H1 (cell line): ENCODE data around the gene ITGA11. TPM values are rescaled to one million over a fixed set of nuclear protein-coding genes. Genes with fewer than 3 reads are reported as not detected.

Experiments
- CTCF ChIA-PET: fragments of 300-600 bp; sonication (Branson Sonifier 250); formaldehyde crosslinking; loops from one replicate; lab custom pipeline; 2021; ENCODE audit not compliant: partially characterized antibody; lab: Charles Lee
- POLR2A ChIA-PET: fragments of 300-600 bp; sonication (Branson Sonifier 250); formaldehyde crosslinking; loops from one replicate; lab custom pipeline; 2021; ENCODE audit warnings: inconsistent platforms; ENCODE audit not compliant: partially characterized antibody; lab: Charles Lee
- DNase-seq, 2 experiments: peaks; one replicate each; pipeline versions ENCODE4 v3.0.0 to v3.0.0-alpha.2; 2010 to 2022; ENCODE audit warnings: low spot score in 2 of 2, low read depth in 1 of 2, mixed read lengths in 1 of 2
- FAIRE-seq: peaks from 2 replicates; lab custom pipeline; 2011; peaks lifted over from hg19 to GRCh38; lab: Jason Lieb, UNC
- H2AFZ ChIP-seq: 2 replicates; pipeline ENCODE4 v1.8.1; 2012; ENCODE audit warnings: low read length, inconsistent platforms
- H2AK5ac ChIP-seq: 2 replicates; pipeline ENCODE4 v1.6.1; 2013; ENCODE audit warnings: low read depth, low read length
- H2BK120ac ChIP-seq: replicated peaks from 2 replicates; pipeline ENCODE3; 2013; ENCODE audit warnings: low read depth, low read length, inconsistent platforms
- H2BK12ac ChIP-seq: 2 replicates; pipeline ENCODE4 v1.6.1; 2013; ENCODE audit warnings: low read depth, low read length
- H2BK15ac ChIP-seq: 2 replicates; pipeline ENCODE4 v1.6.1; 2013; ENCODE audit warnings: low read length
- H2BK20ac ChIP-seq: 2 replicates; pipeline ENCODE4 v1.6.1; 2013; ENCODE audit warnings: low read length
- H2BK5ac ChIP-seq: 2 replicates; pipeline ENCODE4 v1.6.1; 2013; ENCODE audit warnings: low read depth, low read length
- H3K14ac ChIP-seq: 2 replicates; pipeline ENCODE4 v1.6.1; 2013; ENCODE audit warnings: inconsistent platforms; ENCODE audit not compliant: insufficient read length
- H3K18ac ChIP-seq: 2 replicates; pipeline ENCODE4 v1.6.1; 2013; ENCODE audit warnings: low read length; ENCODE audit errors: extremely low read depth
- H3K23ac ChIP-seq: 2 replicates; pipeline ENCODE4 v1.6.1; 2013; ENCODE audit warnings: inconsistent platforms; ENCODE audit not compliant: insufficient read length
- H3K23me2 ChIP-seq: 2 replicates; pipeline ENCODE4 v1.6.1; 2013; ENCODE audit warnings: low read depth, low read length
- H3K27ac ChIP-seq: 2 replicates; pipeline ENCODE4 v1.6.1; 2011; ENCODE audit warnings: low read depth, low read length, inconsistent platforms
- H3K27me3 ChIP-seq, 4 experiments: replicated peaks in 1 of 4; 1 replicate in 1 of 4; 2 replicates in 3 of 4; pipeline versions ENCODE4 v1.6.1 to v1.8.1; 2011 to 2013; ENCODE audit warnings: low read length in 3 of 4, mild to moderate bottlenecking in 3 of 4, inconsistent platforms in 2 of 4, mixed read lengths in 2 of 4, moderate library complexity in 1 of 4; ENCODE audit not compliant: control insufficient read depth in 3 of 4, insufficient read depth in 3 of 4; ENCODE audit errors: extremely low read depth in 1 of 4
- H3K36me3 ChIP-seq, 4 experiments: 2 replicates each; pipeline versions ENCODE4 v1.6.1 to v1.8.1; 2011 to 2013; ENCODE audit warnings: mild to moderate bottlenecking in 4 of 4, low read length in 3 of 4, moderate library complexity in 2 of 4, control low read depth in 1 of 4, inconsistent platforms in 1 of 4; ENCODE audit not compliant: insufficient read depth in 4 of 4, control insufficient read depth in 2 of 4
- H3K4ac ChIP-seq: replicated peaks from 2 replicates; pipeline ENCODE3; 2013; ENCODE audit warnings: low read length, low read depth, mixed read lengths, inconsistent platforms; ENCODE audit not compliant: insufficient read length
- H3K4me1 ChIP-seq, 4 experiments: replicated peaks in 1 of 4; 1 replicate in 1 of 4; 2 replicates in 3 of 4; pipeline versions ENCODE4 v1.6.1 to v1.8.1; 2011 to 2013; ENCODE audit warnings: low read length in 3 of 4, inconsistent platforms in 2 of 4, mixed read lengths in 1 of 4; ENCODE audit not compliant: insufficient read depth in 4 of 4, control insufficient read depth in 3 of 4
- H3K4me2 ChIP-seq, 2 experiments: 2 replicates each; pipeline versions ENCODE4 v1.6.1 to v1.8.1; 2011 to 2013; ENCODE audit warnings: low read depth in 2 of 2, low read length in 2 of 2, control low read depth in 1 of 2, inconsistent platforms in 1 of 2, mild to moderate bottlenecking in 1 of 2; ENCODE audit not compliant: insufficient read depth in 1 of 2
- H3K4me3 ChIP-seq, 4 experiments: fragments of 200-600, 300-600 bp in 1 of 4; sonication (generic), shearing (Covaris generic), sonication (Bioruptor Twin) in 1 of 4; 2 replicates each; pipeline versions ENCODE4 v1.5.1 to v1.8.1; 2011 to 2016; ENCODE audit warnings: low read length in 4 of 4, low read depth in 3 of 4, control low read depth in 2 of 4, inconsistent platforms in 2 of 4, mild to moderate bottlenecking in 2 of 4, mixed read lengths in 1 of 4, moderate library complexity in 1 of 4; ENCODE audit not compliant: insufficient read depth in 2 of 4; ENCODE audit errors: extremely low read depth in 1 of 4
- H3K56ac ChIP-seq: replicated peaks from 2 replicates; pipeline ENCODE3; 2013; ENCODE audit warnings: low read depth, mild to moderate bottlenecking, mixed read lengths, low read length, inconsistent platforms; ENCODE audit not compliant: insufficient read length
- H3K79me1 ChIP-seq: 2 replicates; pipeline ENCODE4 v1.6.1; 2013; ENCODE audit warnings: low read depth, low read length, control low read depth
- H3K79me2 ChIP-seq, 2 experiments: 2 replicates each; pipeline versions ENCODE4 v1.6.1 to v1.8.1; 2012 to 2013; ENCODE audit warnings: low read length in 2 of 2, mild to moderate bottlenecking in 2 of 2, inconsistent platforms in 1 of 2; ENCODE audit not compliant: insufficient read depth in 2 of 2, control insufficient read depth in 1 of 2
- H3K9ac ChIP-seq, 4 experiments: replicated peaks in 1 of 4; 1 replicate in 1 of 4; 2 replicates in 3 of 4; pipeline versions ENCODE4 v1.6.1 to v1.8.1; 2011 to 2013; ENCODE audit warnings: low read depth in 3 of 4, low read length in 3 of 4, control low read depth in 2 of 4, mild to moderate bottlenecking in 2 of 4, moderate library complexity in 2 of 4, inconsistent platforms in 1 of 4; ENCODE audit errors: extremely low read depth in 1 of 4
- H3K9me3 ChIP-seq, 2 experiments: 2 replicates each; pipeline versions ENCODE4 v1.6.1 to v1.8.1; 2012 to 2013; ENCODE audit warnings: mild to moderate bottlenecking in 2 of 2, moderate library complexity in 2 of 2, control low read depth in 1 of 2, inconsistent platforms in 1 of 2, low read depth in 1 of 2, low read length in 1 of 2, mixed read lengths in 1 of 2; ENCODE audit not compliant: insufficient read depth in 2 of 2
- H4K20me1 ChIP-seq, 2 experiments: replicated peaks in 1 of 2; 2 replicates each; pipeline versions ENCODE3 to v1.8.1; 2011 to 2013; ENCODE audit warnings: inconsistent platforms in 2 of 2, low read length in 2 of 2, mild to moderate bottlenecking in 1 of 2; ENCODE audit not compliant: insufficient read depth in 2 of 2, control insufficient read depth in 1 of 2
- H4K5ac ChIP-seq: 2 replicates; pipeline ENCODE4 v1.6.1; 2013; ENCODE audit warnings: low read length, low read depth, mixed read lengths, inconsistent platforms; ENCODE audit not compliant: insufficient read length
- H4K8ac ChIP-seq: 2 replicates; pipeline ENCODE4 v1.8.0; 2013; ENCODE audit warnings: mild to moderate bottlenecking, moderate library complexity, low read length, inconsistent platforms; ENCODE audit not compliant: insufficient read depth; ENCODE audit errors: extremely low read depth
- H4K91ac ChIP-seq: replicated peaks from 2 replicates; pipeline ENCODE3; 2013; ENCODE audit warnings: low read length, mixed read lengths, inconsistent platforms; ENCODE audit not compliant: insufficient read length
- CBX8 ChIP-seq: fragments of 300-800, 300-1000 bp; sonication (generic); IDR thresholded peaks from 2 replicates; pipeline ENCODE4 v1.7.1; 2016; ENCODE audit warnings: low read depth, low read length, borderline replicate concordance
- CHD1 ChIP-seq: IDR thresholded peaks from 2 replicates; pipeline ENCODE4 v1.6.1; 2012; ENCODE audit warnings: low read depth, low read length, improper control_type of control experiment
- E2F6 ChIP-seq: IDR thresholded peaks from 2 replicates; pipeline ENCODE4 v1.6.1; 2012; ENCODE audit warnings: inconsistent platforms
- EGR1 ChIP-seq: IDR thresholded peaks from 2 replicates; pipeline ENCODE4 v1.6.1; 2011; ENCODE audit warnings: low read depth, low read length, borderline replicate concordance
- GTF2F1 ChIP-seq: IDR thresholded peaks from 2 replicates; pipeline ENCODE4 v1.6.1; 2012; ENCODE audit warnings: low read depth, low read length, improper control_type of control experiment, borderline replicate concordance
- JUN ChIP-seq: IDR thresholded peaks from 2 replicates; pipeline ENCODE4 v1.6.1; 2011; ENCODE audit warnings: low read depth, mild to moderate bottlenecking, improper control_type of control experiment, low read length
- NANOG ChIP-seq: IDR thresholded peaks from 2 replicates; pipeline ENCODE4 v1.6.1; 2011; ENCODE audit warnings: low read length, low read depth, mild to moderate bottlenecking, inconsistent platforms; ENCODE audit not compliant: insufficient read depth, poor library complexity, severe bottlenecking
- POLR2A ChIP-seq, 2 experiments: IDR thresholded peaks; 1 replicate in 1 of 2; 2 replicates in 1 of 2; pipeline ENCODE4 v1.6.1; 2011; ENCODE audit warnings: low read depth in 2 of 2, low read length in 2 of 2, mild to moderate bottlenecking in 2 of 2; ENCODE audit errors: control extremely low read depth in 1 of 2
- POU5F1 ChIP-seq: IDR thresholded peaks from 2 replicates; pipeline ENCODE4 v1.6.1; 2011; ENCODE audit warnings: low read depth, mild to moderate bottlenecking, low read length, moderate library complexity
- RFX5 ChIP-seq: IDR thresholded peaks from 2 replicates; pipeline ENCODE4 v1.6.1; 2011; ENCODE audit warnings: low read depth, low read length, improper control_type of control experiment, borderline replicate concordance
- SAP30 ChIP-seq: fragments of 300-600 bp; sonication (generic); IDR thresholded peaks from 2 replicates; pipeline ENCODE4 v1.7.1; 2012; ENCODE audit warnings: low read length, moderate library complexity, mild to moderate bottlenecking, inconsistent platforms; ENCODE audit not compliant: insufficient read depth, insufficient replicate concordance
- SIN3A ChIP-seq, 2 experiments: IDR thresholded peaks in 1 of 2; conservative IDR thresholded peaks in 1 of 2; 2 replicates each; pipeline ENCODE4 v1.6.1; 2011 to 2012; ENCODE audit warnings: low read length in 2 of 2, improper control_type of control experiment in 1 of 2, low read depth in 1 of 2, mild to moderate bottlenecking in 1 of 2
- SP1 ChIP-seq: IDR thresholded peaks from 2 replicates; pipeline ENCODE4 v1.6.1; 2011; ENCODE audit warnings: low read depth, low read length
- TAF1 ChIP-seq: IDR thresholded peaks from 2 replicates; pipeline ENCODE4 v1.6.1; 2011; ENCODE audit warnings: mild to moderate bottlenecking, low read depth, low read length
- YY1 ChIP-seq: IDR thresholded peaks from 2 replicates; pipeline ENCODE4 v1.6.1; 2011; ENCODE audit warnings: low read depth, mild to moderate bottlenecking, low read length
- WGBS, 2 experiments: shearing (Covaris generic) in 1 of 2; methylation state at CpG; one replicate each; pipeline versions ENCODE4 v1.1.6 to v1.1.7; 2013 to 2015; ENCODE audit warnings: low lambda C conversion rate in 2 of 2, mixed read lengths in 2 of 2, inconsistent platforms in 1 of 2, low coverage in 1 of 2, missing lambda C conversion rate in 1 of 2; ENCODE audit not compliant: insufficient replicate concordance in 2 of 2, insufficient coverage in 1 of 2, insufficient read length in 1 of 2; ENCODE audit errors: extremely low coverage in 1 of 2, missing lambda C conversion rate in 1 of 2; 5-methylcytosine and 5-hydroxymethylcytosine counted together
- polyA plus RNA-seq, 7 experiments: library from polyadenylated mRNA; depleted of rRNA in 3 of 7; stranded (reverse) in 5 of 7; unstranded in 2 of 7; fragments of >200 nt in 5 of 7; fragments of 200-250 nt in 2 of 7; gene quantifications; 1 replicate in 5 of 7; 2 replicates in 1 of 7; 4 replicates in 1 of 7; pipeline versions ENCODE4 v1.2.1 to v1.2.3, GENCODE V29; 2011 to 2013; ENCODE audit warnings: missing spikeins in 2 of 7, mixed read lengths in 2 of 7
- total RNA-seq: library from RNA; stranded (reverse); fragmentation: NEBNext Ultra II Directional; extraction: Animal tissue kit (Norgen Biotek cat#: 25700); gene quantifications from 2 replicates; pipeline ENCODE4 v1.2.1, GENCODE V29; 2021

ITGA11 gene
- total and polyA plus RNA-seq, 2 of the 8 experiments (the other 6 are each of a cell fraction or from before 2014, with no cell fraction given), result 0.05 to 0.06 TPM

GRCh38 chr15:68371160-68371559, 60.8 kb downstream of the ITGA11 start:
- no peak overlapping the region for H2BK12ac ChIP-seq
- H3K27me3 ChIP-seq, result no peaks in the 10 kb centered on the region
- H3K23me2 ChIP-seq, result no peaks in the 10 kb centered on the region
- no peak overlapping the region for H2BK20ac ChIP-seq
- H3K4me2 ChIP-seq, result no peak overlapping the region
- H4K20me1 ChIP-seq, result no peaks in the 10 kb centered on the region
- H3K79me2 ChIP-seq, result no peaks in the 10 kb centered on the region
- no peak overlapping the region for H3K27ac ChIP-seq
- H3K9me3 ChIP-seq, result no peaks in the 10 kb centered on the region
- no peak overlapping the region for H4K8ac ChIP-seq
- H2BK120ac ChIP-seq, result no peak overlapping the region
- H3K56ac ChIP-seq, result no peak overlapping the region
- DNase-seq (no peak), FAIRE-seq (no peak)
- H2BK5ac ChIP-seq, result no peak overlapping the region
- H3K4me3 ChIP-seq, result no peak overlapping the region
- no peak overlapping the region for H3K14ac ChIP-seq
- no peak overlapping the region for H4K5ac ChIP-seq
- ChIA-PET POLR2A (no interaction called here), CTCF (interaction anchor here (0.7 to 5.7 kb wide), 6 partner anchors 16 to 554 kb away, joined by 3 to 44 read pairs (median 4); no protein-coding TSS in a partner anchor)
- H3K9ac ChIP-seq, result no peak overlapping the region
- H3K18ac ChIP-seq, result no peak overlapping the region
- no peaks in the 10 kb centered on the region; a peak in 1 of 7 replicates for H3K4me1 ChIP-seq
- 97% methylated on average over 6 of the region's 6 CpGs; no CpG with 5 or more reads in 1 of the 2 experiments for WGBS, 2 experiments
- no peak overlapping the region for H3K23ac ChIP-seq
- H3K36me3 ChIP-seq, result no peaks in the 10 kb centered on the region
- no peak overlapping the region for H3K4ac ChIP-seq
- H2AK5ac ChIP-seq, result no peak overlapping the region
- no peak overlapping the region for H4K91ac ChIP-seq
- no peaks in the 10 kb centered on the region for H3K79me1 ChIP-seq
- no peak overlapping the region for H2BK15ac ChIP-seq
- H2AFZ ChIP-seq, result no peak overlapping the region
- TF ChIP-seq TAF1 (no peak), YY1 (no peak), POU5F1 (no peak), E2F6 (no peak), SP1 (no peak), NANOG (no peak), SIN3A (conservative IDR thresholded peaks at IDR 0.05 in 1 of 2, IDR thresholded peaks at IDR 0.05 in 1 of 2; ENCODE audit: low read depth in 1 of 2, low read length in 2 of 2) (no peak), CBX8 (no peak), SAP30 (no peak), CHD1 (no peak), EGR1 (no peak), POLR2A (IDR thresholded peaks at IDR 0.05; ENCODE audit: control extremely low read depth in 1 of 2, low read depth in 2 of 2, low read length in 2 of 2) (no peak), JUN (no peak), GTF2F1 (no peak), RFX5 (no peak)
